Activated naive CD8-positive, alpha-beta T cell treated with anti-CD3 and anti-CD28 coated beads, Interleukin-2, amount 10 ng/mL, durations not matched to agents 7 days and 5 days (primary cell): ENCODE results near the gene UQCC5. TPM values are rescaled to one million over a fixed set of nuclear protein-coding genes. Genes with fewer than 3 reads are reported as not detected.

Experiments used
- ATAC-seq: fragments of 150-1000 bp; cut with Tn5 transposase; one replicate; pipeline ENCODE4 v1.10.0; 2021; ENCODE audit warnings: low read depth, moderate library complexity
- POLR2A ChIA-PET: fragments of 350-600 bp; sonication (Branson Sonifier 250); formaldehyde crosslinking; loops from one replicate; lab custom pipeline; 2021; ENCODE audit warnings: antibody characterized with exemption; lab: Charles Lee
- DNase-seq: peaks from one replicate; pipeline ENCODE4 v3.0.0; 2021
- H3K27ac Mint-ChIP-seq: one replicate; pipeline ENCODE4 v1.8.0; 2022; ENCODE audit warnings: mild to moderate bottlenecking, mixed read lengths
- H3K27me3 Mint-ChIP-seq: one replicate; pipeline ENCODE4 v1.8.0; 2022; ENCODE audit warnings: mild to moderate bottlenecking, moderate library complexity, mixed read lengths
- H3K36me3 Mint-ChIP-seq: one replicate; pipeline ENCODE4 v1.8.0; 2021; ENCODE audit warnings: mild to moderate bottlenecking, mixed read lengths
- H3K4me1 Mint-ChIP-seq: one replicate; pipeline ENCODE4 v1.8.0; 2021; ENCODE audit warnings: mixed read lengths
- H3K4me3 Mint-ChIP-seq: one replicate; pipeline ENCODE4 v1.8.0; 2022; ENCODE audit warnings: mild to moderate bottlenecking, moderate library complexity, mixed read lengths
- H3K9me3 Mint-ChIP-seq: one replicate; pipeline ENCODE4 v1.8.0; 2021; ENCODE audit warnings: mixed read lengths
- total RNA-seq, 2 experiments: library from RNA; stranded (reverse); gene quantifications; one replicate each; pipeline ENCODE4 v1.2.3, GENCODE V29; 2021

Gene UQCC5
- total RNA-seq, 2 experiments from 2014 or later: 8.5 to 12.8 TPM

DNA sequence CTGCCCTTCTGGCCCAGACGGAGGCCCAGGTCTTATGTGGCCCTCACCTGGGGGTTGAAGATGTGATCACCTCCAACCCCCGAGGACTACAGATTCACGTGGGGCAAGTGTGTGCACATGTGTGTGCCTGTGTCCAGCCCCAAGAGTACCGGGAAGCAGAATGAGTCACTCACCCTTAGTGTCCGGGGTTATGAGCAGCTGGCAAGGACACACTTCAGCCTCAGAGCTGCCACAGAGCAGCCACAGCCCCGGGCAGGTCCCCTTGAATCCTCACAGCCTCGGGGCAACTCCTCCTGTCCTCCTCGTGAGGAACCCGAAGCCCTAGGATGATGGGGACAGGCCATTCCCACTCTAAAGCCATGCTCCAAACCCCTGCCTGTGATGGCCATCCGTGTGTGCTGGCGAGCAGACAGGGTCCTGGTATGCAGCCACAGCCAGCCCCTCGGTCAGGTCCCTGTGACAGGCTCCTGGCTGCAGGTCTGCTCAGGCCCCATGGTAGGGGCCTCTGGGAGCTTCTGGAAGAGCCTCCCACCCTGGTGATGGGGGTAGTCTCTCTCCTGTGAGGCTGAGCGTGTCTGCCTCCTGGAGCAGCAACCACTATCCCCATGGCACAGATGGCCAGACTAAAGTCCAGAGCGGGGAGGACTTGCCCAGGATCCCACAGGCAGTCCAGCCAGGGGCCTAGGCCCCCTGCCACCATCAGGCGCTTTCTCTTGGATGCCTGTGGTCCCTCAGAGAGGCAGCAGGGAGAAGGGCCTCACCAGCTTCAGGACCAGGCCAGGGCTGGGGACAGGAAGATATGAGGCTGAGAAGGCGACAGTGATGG is 40.4 kb upstream of the UQCC5 start:
- Mint-ChIP-seq H3K27me3 (no peaks in the 10 kb centered on the region), H3K4me1 (no peaks in the 10 kb centered on the region), H3K9me3 (no peaks in the 10 kb centered on the region), H3K36me3 (peaks cover 4% of the 10 kb centered on the region), H3K27ac (no peak overlapping the region), H3K4me3 (no peak overlapping the region)
- POLR2A ChIA-PET: no interaction called here
- DNase-seq: no peak
- no peak for ATAC-seq

DNA sequence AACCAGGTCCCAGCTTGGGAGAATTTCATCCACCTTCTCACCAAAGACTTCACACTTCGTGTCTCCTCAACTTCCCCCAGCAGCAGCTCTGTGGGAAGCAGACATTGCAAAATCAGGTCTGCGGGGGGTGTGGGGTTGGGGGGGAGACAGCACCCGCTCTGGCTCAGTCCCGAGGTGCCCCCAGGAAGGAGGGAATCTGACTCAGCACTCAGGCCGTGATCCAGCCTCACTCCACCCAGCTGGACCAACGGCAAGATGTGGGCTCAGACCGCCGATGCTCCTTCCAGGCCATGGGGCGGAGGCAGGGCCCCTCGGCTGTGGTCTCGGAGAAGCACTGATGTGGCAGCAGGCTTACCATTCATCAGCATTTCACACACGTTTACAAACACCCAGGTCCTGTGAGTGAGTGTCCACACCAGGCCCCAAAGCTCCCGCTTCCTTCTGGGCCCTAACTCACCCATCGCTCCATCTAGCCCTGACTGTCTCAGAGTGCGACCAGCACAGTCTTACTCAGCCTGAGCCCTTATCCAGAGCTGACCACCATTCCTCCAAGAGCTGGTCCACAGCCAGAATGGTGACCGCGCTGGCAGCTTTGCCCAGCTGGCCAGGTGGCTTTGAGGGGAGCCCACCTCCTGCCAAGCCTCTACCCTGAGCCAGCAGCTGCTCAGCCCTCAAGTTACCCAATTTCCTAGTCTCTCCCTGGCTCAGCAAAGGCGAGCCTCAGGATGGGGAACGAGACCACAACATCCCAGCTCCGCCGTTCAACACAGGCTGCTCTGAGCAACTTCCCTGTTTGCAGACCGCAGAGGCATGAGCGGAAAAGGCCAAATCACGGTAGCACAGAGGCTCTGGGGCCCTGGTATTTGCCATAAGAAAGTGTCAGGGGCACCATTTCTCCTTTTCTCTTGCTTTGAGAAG is 38.0 kb upstream of the UQCC5 start:
- no peaks in the 10 kb centered on the region for H3K4me1 Mint-ChIP-seq
- POLR2A ChIA-PET: no interaction called here
- no peaks in the 10 kb centered on the region for H3K27me3 Mint-ChIP-seq
- DNase-seq: no peak
- H3K4me3 Mint-ChIP-seq: no peak overlapping the region
- H3K36me3 Mint-ChIP-seq: no peaks in the 10 kb centered on the region
- no peak overlapping the region for H3K27ac Mint-ChIP-seq
- no peaks in the 10 kb centered on the region for H3K9me3 Mint-ChIP-seq
- no peak for ATAC-seq

DNA sequence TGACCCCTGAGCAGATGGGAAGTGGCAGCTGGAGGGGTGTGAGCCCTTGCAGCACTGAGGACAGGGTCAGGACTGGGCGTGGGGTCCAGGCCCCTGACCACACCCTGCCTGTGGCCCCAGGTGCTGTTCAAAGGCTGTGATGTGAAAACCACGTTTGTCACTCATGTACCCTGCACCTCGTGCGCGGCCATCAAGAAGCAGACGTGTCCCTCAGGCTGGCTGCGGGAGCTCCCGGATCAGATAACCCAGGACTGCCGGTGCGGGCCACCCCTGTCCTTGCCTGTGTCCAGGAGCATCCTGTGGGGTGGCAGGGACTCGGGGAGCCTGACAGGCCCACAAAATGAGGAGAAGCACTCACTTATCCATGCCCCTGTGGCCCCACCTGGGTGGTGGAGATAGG is 35.4 kb upstream of the UQCC5 start:
- POLR2A ChIA-PET: no interaction called here
- no peak for ATAC-seq
- H3K9me3 Mint-ChIP-seq: no peaks in the 10 kb centered on the region

DNA sequence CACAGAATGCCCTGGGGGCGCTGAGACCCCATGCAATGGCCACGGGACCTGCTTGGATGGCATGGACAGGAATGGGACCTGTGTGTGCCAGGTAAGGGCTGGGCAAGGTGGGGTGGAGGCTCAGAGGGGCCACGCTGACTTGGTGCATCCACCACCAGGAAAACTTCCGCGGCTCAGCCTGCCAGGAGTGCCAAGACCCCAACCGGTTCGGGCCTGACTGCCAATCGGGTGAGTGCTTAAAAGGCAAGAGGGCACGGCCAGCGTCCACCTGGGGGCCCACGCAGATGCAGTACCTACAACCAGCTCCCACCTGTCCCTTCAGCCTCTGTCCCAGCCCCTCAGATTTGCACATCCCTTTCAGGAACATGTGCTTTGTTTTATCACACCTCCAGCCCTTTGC is 34.4 kb upstream of the UQCC5 start:
- Mint-ChIP-seq H3K9me3 (no peaks in the 10 kb centered on the region), H3K4me3 (no peak overlapping the region), H3K36me3 (no peaks in the 10 kb centered on the region), H3K27me3 (no peaks in the 10 kb centered on the region), H3K4me1 (no peaks in the 10 kb centered on the region), H3K27ac (no peak overlapping the region)
- ATAC-seq (no peak), DNase-seq (no peak)
- POLR2A ChIA-PET: no interaction called here

More for the DNA sequence above, 35.4 kb upstream of the UQCC5 start:
- DNase-seq: no peak
- no peak overlapping the region for H3K27ac Mint-ChIP-seq
- H3K36me3 Mint-ChIP-seq: no peaks in the 10 kb centered on the region
- H3K4me1 Mint-ChIP-seq: no peaks in the 10 kb centered on the region
- no peaks in the 10 kb centered on the region for H3K27me3 Mint-ChIP-seq
- H3K4me3 Mint-ChIP-seq: no peak overlapping the region

DNA sequence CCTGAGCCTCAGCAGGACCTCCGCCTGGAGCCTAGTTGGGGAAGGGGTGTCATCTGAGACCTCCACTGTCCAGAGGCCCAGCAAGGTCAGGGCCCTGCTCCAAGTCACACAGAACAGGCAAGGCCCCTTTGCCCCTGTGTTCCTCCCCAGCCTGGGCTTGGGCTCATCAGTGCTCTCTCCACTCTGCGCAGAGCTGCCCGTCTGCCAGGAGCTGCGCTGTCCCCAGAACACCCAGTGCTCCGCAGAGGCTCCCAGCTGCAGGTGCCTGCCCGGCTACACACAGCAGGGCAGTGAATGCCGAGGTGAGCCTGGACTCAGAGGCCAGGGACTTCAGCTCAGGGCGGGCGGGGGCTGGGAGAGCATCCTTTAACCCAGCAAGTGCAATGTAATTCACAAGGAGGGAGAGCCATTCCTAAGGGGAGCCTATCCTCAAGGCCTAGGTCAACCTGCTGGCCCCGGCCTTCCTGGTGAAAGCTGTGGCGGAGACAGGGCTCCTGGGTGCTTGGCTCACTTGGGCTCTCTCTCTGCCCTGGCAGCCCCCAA is 33.5 kb upstream of the UQCC5 start:
- POLR2A ChIA-PET: no interaction called here
- ATAC-seq (no peak), DNase-seq (no peak)
- Mint-ChIP-seq H3K4me1 (no peaks in the 10 kb centered on the region), H3K36me3 (no peaks in the 10 kb centered on the region), H3K27ac (no peak overlapping the region), H3K27me3 (no peaks in the 10 kb centered on the region), H3K4me3 (no peak overlapping the region), H3K9me3 (no peaks in the 10 kb centered on the region)

DNA sequence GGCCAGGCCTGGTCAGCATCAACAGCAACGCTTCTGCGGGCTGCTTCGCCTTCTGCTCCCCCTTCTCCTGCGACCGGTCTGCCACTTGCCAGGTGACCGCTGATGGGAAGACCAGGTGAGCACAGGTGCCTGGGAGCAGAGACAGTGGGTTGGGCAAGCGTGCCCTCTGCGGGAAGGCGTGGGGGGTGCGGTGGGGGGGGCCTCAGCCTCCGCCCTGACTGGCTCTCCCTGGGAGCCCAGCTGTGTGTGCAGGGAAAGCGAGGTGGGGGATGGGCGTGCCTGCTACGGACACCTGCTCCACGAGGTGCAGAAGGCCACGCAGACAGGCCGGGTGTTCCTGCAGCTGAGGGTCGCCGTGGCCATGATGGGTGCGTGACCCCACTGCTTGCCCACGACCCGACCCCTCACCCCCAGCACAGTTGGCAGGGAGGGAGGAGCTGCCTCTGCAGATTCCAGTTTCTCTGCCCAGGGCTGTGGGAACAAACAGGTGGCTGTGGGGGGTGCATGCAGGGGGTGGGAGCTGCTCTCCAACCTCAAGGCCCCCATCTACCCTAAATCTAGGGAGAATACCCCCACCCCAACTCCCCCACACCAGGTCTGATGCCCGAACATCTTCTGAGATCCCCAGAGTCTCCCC is 32.5 kb upstream of the UQCC5 start:
- POLR2A ChIA-PET: no interaction called here
- ATAC-seq (no peak), DNase-seq (no peak)
- Mint-ChIP-seq H3K27ac (no peak overlapping the region), H3K4me1 (no peaks in the 10 kb centered on the region), H3K27me3 (no peaks in the 10 kb centered on the region), H3K36me3 (no peaks in the 10 kb centered on the region), H3K9me3 (no peaks in the 10 kb centered on the region), H3K4me3 (no peak overlapping the region)

DNA sequence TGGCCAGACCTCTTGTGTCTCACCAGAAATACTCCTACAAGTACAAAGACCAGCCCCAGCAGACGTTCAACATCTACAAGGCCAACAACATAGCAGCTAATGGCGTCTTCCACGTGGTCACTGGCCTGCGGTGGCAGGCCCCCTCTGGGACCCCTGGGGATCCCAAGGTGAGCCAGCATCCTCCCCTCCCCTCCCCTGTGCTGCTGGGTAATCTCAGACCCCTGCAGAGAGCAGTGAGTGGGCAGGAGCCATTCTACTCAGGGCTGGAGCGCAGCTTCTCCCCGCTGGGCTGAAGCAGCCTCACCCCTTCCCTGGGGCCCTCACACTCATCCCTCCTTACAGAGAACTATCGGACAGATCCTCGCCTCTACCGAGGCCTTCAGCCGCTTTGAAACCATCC is 31.4 kb upstream of the UQCC5 start:
- H3K27me3 Mint-ChIP-seq: no peaks in the 10 kb centered on the region
- H3K4me1 Mint-ChIP-seq: no peaks in the 10 kb centered on the region
- H3K4me3 Mint-ChIP-seq: no peak overlapping the region
- H3K27ac Mint-ChIP-seq: no peak overlapping the region
- POLR2A ChIA-PET: no interaction called here
- no peak for ATAC-seq
- no peaks in the 10 kb centered on the region for H3K9me3 Mint-ChIP-seq
- no peaks in the 10 kb centered on the region for H3K36me3 Mint-ChIP-seq
- DNase-seq: no peak

DNA sequence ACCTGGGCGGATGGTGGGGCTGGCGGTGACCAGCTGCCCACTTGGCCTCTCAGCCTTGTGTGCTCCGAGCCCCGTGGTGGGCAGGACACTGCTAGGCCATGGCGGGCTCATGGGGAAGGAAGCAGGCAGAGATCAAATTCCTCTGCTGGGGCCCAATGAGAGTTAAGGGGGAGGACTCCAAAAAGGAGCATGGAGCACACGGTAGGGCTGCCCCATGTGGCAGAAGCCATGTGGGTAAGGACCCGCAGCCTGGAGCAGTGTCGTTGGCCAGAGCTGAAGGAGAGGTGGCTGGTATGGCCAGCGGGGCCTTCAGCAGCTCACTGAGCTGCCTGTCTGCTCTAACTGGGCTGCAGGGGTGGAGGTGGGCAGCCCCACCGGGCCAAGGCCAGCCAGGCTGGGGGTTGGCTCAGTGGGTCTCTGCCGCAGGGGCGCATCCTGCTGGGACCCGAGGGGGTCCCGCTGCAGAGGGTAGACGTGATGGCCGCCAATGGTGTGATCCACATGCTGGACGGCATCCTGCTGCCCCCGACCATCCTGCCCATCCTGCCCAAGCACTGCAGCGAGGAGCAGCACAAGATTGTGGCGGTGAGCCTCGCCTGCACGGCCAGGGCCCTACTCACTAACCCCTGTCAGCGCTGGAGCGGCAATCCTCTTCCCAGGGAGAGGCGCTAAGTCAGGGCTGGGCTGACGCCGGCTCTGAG is 30.0 kb upstream of the UQCC5 start:
- DNase-seq: no peak
- H3K4me3 Mint-ChIP-seq: no peak overlapping the region
- H3K27ac Mint-ChIP-seq: no peak overlapping the region
- no peaks in the 10 kb centered on the region for H3K9me3 Mint-ChIP-seq
- POLR2A ChIA-PET: no interaction called here
- no peaks in the 10 kb centered on the region for H3K36me3 Mint-ChIP-seq
- no peaks in the 10 kb centered on the region for H3K27me3 Mint-ChIP-seq
- H3K4me1 Mint-ChIP-seq: no peaks in the 10 kb centered on the region
- no peak for ATAC-seq

DNA sequence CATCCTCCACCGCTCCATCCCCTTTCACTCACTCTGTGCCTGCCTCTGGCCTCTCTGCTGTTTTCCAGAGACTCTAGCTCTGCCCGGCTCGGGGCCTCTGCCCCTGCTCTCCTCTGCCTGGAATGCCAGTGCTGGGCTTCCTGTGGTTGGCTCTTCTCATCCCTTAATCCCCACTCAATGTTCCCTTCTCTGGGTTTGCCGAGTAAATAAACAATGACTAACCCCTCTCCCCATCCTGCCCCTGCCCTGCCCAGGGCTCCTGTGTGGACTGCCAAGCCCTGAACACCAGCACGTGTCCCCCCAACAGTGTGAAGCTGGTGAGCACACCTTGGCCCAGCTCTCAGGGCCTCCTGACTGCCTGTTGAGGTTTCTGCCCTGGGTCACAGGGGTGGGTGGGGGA is 29.0 kb upstream of the UQCC5 start:
- ATAC-seq (no peak), DNase-seq (no peak)
- no peak overlapping the region for H3K4me3 Mint-ChIP-seq
- H3K9me3 Mint-ChIP-seq: no peaks in the 10 kb centered on the region
- POLR2A ChIA-PET: no interaction called here
- no peaks in the 10 kb centered on the region for H3K27me3 Mint-ChIP-seq
- no peak overlapping the region for H3K27ac Mint-ChIP-seq
- no peaks in the 10 kb centered on the region for H3K36me3 Mint-ChIP-seq
- H3K4me1 Mint-ChIP-seq: no peaks in the 10 kb centered on the region

DNA sequence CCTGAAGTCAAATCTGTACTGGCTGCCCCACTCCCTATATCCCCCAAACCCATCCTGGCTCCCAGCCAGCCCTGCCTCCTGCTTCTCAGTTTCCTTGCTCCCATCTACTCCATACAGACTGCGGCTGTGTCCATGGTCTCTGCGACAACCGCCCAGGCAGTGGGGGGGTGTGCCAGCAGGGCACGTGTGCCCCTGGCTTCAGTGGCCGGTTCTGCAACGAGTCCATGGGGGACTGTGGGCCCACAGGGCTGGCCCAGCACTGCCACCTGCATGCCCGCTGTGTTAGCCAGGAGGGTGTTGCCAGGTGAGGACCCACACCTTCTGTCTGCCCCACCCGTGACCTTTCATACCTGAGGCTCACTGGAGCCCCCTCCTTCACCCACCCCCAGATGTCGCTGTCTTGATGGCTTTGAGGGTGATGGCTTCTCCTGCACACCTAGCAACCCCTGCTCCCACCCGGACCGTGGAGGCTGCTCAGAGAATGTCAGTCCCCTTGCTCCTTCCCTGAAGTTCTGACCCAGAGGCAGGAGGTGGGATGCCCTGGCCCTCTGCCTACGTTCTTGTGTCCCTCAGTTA is 26.6 kb upstream of the UQCC5 start:
- ATAC-seq: no peak
- Mint-ChIP-seq H3K36me3 (no peaks in the 10 kb centered on the region), H3K27me3 (peaks cover 2% of the 10 kb centered on the region), H3K4me3 (no peak overlapping the region), H3K4me1 (no peaks in the 10 kb centered on the region), H3K27ac (no peak overlapping the region), H3K9me3 (no peaks in the 10 kb centered on the region)
- POLR2A ChIA-PET: no interaction called here
- no peak for DNase-seq

DNA sequence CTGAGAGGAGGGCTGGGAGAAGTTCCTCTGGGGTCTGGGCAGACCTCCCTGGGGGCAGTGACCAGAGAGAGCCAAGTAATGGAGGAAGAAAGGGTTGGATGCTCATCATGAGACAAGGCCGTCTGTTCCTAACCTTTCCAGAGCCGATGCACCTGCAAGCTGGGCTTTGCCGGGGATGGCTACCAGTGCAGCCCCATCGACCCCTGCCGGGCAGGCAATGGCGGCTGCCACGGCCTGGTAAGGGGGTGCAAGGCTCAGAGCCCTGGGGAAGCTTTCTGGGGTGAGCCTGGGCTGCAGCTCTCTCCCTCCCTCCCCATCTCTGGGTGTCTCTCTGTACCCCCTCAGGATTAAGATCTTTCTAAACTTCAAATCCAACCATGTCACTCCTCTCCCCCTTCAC is 24.9 kb upstream of the UQCC5 start:
- Mint-ChIP-seq H3K36me3 (no peaks in the 10 kb centered on the region), H3K9me3 (no peaks in the 10 kb centered on the region), H3K27me3 (peaks cover 2% of the 10 kb centered on the region), H3K27ac (no peak overlapping the region), H3K4me3 (no peak overlapping the region), H3K4me1 (no peaks in the 10 kb centered on the region)
- ATAC-seq: no peak
- no peak for DNase-seq
- POLR2A ChIA-PET: no interaction called here

DNA sequence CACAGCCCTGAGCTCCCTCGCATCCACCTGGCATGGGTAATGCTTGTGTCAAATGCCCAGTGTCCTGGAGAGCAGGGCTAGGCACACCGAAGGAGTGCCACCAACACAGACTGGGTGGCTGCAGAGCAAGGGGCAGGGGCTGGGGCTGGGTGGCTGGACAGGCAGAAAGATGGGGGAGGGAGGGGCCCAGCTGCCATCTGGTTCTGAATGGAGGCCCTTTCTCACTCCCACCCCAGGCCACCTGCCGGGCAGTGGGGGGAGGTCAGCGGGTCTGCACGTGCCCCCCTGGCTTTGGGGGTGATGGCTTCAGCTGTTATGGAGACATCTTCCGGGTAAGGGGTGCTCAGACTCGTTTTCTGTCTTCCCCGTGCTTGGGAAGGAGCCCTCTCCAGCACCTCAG is 24.3 kb upstream of the UQCC5 start:
- peaks cover 2% of the 10 kb centered on the region for H3K27me3 Mint-ChIP-seq
- H3K27ac Mint-ChIP-seq: no peak overlapping the region
- no peak for DNase-seq
- ATAC-seq: no peak
- no peaks in the 10 kb centered on the region for H3K4me1 Mint-ChIP-seq
- POLR2A ChIA-PET: no interaction called here
- no peak overlapping the region for H3K4me3 Mint-ChIP-seq
- no peaks in the 10 kb centered on the region for H3K36me3 Mint-ChIP-seq
- no peaks in the 10 kb centered on the region for H3K9me3 Mint-ChIP-seq

DNA sequence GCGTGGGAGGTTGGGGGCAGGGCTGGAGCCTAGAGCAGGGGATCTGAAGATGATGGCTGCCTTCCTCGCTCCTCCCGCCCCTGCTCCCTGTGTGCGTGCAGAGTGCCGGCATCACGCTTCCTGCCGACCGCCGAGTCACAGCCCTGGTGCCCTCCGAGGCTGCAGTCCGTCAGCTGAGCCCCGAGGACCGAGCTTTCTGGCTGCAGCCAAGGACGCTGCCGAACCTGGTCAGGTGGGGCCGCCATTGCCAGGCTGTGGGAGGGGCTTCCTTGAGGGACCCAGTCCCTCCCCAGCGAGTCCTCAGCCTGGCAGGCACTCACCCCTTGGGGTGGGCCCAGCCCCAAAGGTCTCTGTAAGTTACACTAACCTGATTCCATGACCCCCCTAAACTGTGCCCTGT is 23.7 kb upstream of the UQCC5 start:
- ATAC-seq: no peak
- Mint-ChIP-seq H3K27me3 (peaks cover 2% of the 10 kb centered on the region), H3K4me3 (no peak overlapping the region), H3K9me3 (no peaks in the 10 kb centered on the region), H3K36me3 (no peaks in the 10 kb centered on the region), H3K4me1 (no peaks in the 10 kb centered on the region), H3K27ac (no peak overlapping the region)
- POLR2A ChIA-PET: no interaction called here
- DNase-seq: no peak
